Upper lobe of left lung (tissue), 4 donors: ENCODE results near the gene C3orf20.

Experiments
- EP300 ChIP-seq, 4 donors: sonication (generic); formaldehyde crosslinking; IDR thresholded peaks; one replicate each; pipeline ENCODE4 v1.5.1; 2017; ENCODE audit warnings: antibody characterized with exemption in 4 of 4, control low read depth in 2 of 4
- POLR2A ChIP-seq, 4 donors: fragments of 450-650 bp; IDR thresholded peaks; one replicate each; pipeline ENCODE4 v1.5.1; 2016 to 2017; ENCODE audit warnings: antibody characterized with exemption in 4 of 4, mild to moderate bottlenecking in 2 of 4

DNA sequence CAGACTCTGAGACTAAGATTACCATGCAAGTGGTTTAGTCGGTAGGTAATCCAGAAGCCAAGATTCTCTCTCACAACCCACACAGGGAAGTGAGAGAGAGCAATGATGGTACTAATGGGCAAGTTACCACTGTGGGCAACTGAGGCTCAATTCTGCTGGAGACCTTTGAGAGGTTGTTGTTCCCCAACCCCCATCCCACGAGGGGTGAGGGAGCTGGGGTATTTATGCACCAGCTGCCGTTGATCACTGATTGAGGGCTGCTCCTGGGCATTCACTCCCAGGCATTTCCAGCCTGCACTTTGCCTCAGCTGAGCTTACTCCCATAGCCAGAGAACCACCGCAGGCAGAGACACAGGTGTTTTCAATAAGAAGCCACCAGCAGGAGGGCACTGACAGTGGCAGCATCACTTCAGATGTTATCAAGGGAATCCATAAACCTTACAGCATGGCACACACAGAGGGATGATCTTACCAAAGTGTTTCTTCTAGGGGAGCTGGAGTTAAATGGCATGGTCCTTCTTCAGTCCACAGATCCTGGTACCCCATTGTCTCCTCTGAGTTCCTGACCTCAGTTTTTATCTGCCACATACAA, 38.3 kb upstream of the C3orf20 start:
- TF ChIP-seq EP300 (IDR thresholded peaks at IDR 0.05) (no peak), POLR2A (IDR thresholded peaks at IDR 0.05) (no peak)
